Body of pancreas (tissue), 4 donors: ENCODE results near the gene PDE6H.

ENCODE experiments used
- CTCF ChIP-seq, 7 experiments: fragments of 450-650 bp in 4 of 7; fragments of 200-600 bp in 3 of 7; sonication (generic) in 3 of 7; IDR thresholded peaks; one replicate each; pipeline ENCODE4 v1.5.1; 2016 to 2019; ENCODE audit warnings: antibody characterized with exemption in 7 of 7
- POLR2A ChIP-seq, 3 donors: fragments of 450-650 bp; IDR thresholded peaks; one replicate each; pipeline ENCODE4 v1.6.1; 2016; ENCODE audit warnings: antibody characterized with exemption in 3 of 3, mild to moderate bottlenecking in 2 of 3

- no peak for TF ChIP-seq CTCF (IDR thresholded peaks at IDR 0.05)
- TF ChIP-seq POLR2A (IDR thresholded peaks at IDR 0.05): no peak
Observed at GRCh38 chr12:14959916-14960496, 12.8 kb upstream of the PDE6H start.
